ENCODE measurements around the gene SREBF1. TPM values are rescaled to one million over a fixed set of nuclear protein-coding genes. Genes with fewer than 3 reads are reported as not detected.

SREBF1 gene
- total RNA-seq, 1 experiment from 2014 or later: 104 TPM

DNA sequence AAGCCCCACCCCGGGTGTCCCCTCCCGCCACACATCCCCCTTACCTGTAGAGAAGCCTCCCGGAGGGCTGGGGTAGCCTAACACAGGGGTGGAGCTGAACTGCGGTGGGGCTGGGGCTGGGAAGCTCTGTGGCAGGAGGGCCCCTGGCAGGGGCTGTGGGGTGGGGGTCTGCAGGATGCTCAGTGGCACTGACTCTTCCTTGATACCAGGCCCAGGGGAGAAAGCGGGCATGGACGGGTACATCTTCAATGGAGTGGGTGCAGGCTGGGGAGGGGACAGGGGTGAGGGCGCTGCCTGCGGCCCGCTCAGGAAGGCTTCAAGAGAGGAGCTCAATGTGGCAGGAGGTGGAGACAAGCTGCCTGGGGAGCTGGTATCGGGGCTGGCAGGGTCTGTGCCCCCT lies 16.7 kb downstream of the SREBF1 start:
- H3K4me3 Mint-ChIP-seq (ENCODE audit: low read depth, unreplicated experiment): peak overlapping the region; percentile 43
- CTCF ChIA-PET: interaction anchor here (0.6 kb wide), 1 partner anchor 171 kb away, joined by 4 read pairs; no protein-coding TSS in a partner anchor

DNA sequence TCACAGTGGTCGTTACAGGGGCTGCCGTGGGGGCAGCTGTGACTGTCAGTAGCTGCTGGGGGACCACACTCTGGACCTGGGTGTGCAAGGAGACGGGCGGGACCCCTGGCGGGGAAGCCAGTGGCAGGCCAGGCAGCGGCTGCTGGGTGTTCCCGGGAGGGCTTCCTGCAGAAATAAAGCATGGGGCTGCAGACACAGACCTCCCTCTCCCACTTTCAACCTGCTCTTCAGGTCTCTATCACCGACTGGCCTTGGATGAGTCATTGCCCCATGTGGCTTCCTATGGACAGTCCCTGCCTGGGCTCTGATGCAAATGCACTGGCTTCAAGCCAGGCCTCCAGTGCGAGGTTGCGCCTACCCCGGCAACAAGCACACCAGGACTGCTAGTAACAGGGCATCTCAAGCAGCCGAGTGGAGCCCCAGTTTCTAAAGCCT lies 17.2 kb downstream of the SREBF1 start:
- Mint-ChIP-seq H3K4me3 (ENCODE audit: low read depth, unreplicated experiment) (peak overlapping the region; percentile 43), H3K27me3 (ENCODE audit: unreplicated experiment) (no peaks in the 10 kb centered on the region), H3K4me1 (ENCODE audit: low read depth, unreplicated experiment) (peaks cover 33% of the 10 kb centered on the region), H3K27ac (ENCODE audit: unreplicated experiment) (peak overlapping the region; percentile 80), H3K9me3 (ENCODE audit: low read depth, unreplicated experiment) (no peaks in the 10 kb centered on the region), H3K36me3 (ENCODE audit: insufficient read depth, unreplicated experiment) (peaks cover 67% of the 10 kb centered on the region)
- CTCF ChIA-PET: interaction anchor here (0.6 kb wide), 1 partner anchor 172 kb away, joined by 4 read pairs; no protein-coding TSS in a partner anchor
- TF ChIP-seq, protein P1, sequence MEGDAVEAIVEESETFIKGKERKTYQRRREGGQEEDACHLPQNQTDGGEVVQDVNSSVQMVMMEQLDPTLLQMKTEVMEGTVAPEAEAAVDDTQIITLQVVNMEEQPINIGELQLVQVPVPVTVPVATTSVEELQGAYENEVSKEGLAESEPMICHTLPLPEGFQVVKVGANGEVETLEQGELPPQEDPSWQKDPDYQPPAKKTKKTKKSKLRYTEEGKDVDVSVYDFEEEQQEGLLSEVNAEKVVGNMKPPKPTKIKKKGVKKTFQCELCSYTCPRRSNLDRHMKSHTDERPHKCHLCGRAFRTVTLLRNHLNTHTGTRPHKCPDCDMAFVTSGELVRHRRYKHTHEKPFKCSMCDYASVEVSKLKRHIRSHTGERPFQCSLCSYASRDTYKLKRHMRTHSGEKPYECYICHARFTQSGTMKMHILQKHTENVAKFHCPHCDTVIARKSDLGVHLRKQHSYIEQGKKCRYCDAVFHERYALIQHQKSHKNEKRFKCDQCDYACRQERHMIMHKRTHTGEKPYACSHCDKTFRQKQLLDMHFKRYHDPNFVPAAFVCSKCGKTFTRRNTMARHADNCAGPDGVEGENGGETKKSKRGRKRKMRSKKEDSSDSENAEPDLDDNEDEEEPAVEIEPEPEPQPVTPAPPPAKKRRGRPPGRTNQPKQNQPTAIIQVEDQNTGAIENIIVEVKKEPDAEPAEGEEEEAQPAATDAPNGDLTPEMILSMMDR (IDR thresholded peaks at IDR 0.05; ENCODE audit: unreplicated experiment): no peak
- intact Hi-C loops (cut with micrococcal nuclease; ENCODE audit: unreplicated experiment): loop anchor here (10.0 kb wide), 1 partner anchor 45 kb away; no protein-coding TSS in a partner anchor
- peak; percentile 81 for DNase-seq
- BruUV-seq (replicated peaks): TSS peak; percentile 7

More for the DNA sequence above, 16.7 kb downstream of the SREBF1 start:
- Mint-ChIP-seq H3K4me1 (ENCODE audit: low read depth, unreplicated experiment) (peaks cover 33% of the 10 kb centered on the region), H3K36me3 (ENCODE audit: insufficient read depth, unreplicated experiment) (peaks cover 65% of the 10 kb centered on the region), H3K27ac (ENCODE audit: unreplicated experiment) (peak overlapping the region; percentile 80), H3K27me3 (ENCODE audit: unreplicated experiment) (no peaks in the 10 kb centered on the region), H3K9me3 (ENCODE audit: low read depth, unreplicated experiment) (no peaks in the 10 kb centered on the region)
- intact Hi-C loops (cut with micrococcal nuclease; ENCODE audit: unreplicated experiment): no loop called here
- DNase-seq: no peak
- BruUV-seq (replicated peaks): no TSS peak
- TF ChIP-seq, protein P1 (IDR thresholded peaks at IDR 0.05; ENCODE audit: unreplicated experiment): no peak

DNA sequence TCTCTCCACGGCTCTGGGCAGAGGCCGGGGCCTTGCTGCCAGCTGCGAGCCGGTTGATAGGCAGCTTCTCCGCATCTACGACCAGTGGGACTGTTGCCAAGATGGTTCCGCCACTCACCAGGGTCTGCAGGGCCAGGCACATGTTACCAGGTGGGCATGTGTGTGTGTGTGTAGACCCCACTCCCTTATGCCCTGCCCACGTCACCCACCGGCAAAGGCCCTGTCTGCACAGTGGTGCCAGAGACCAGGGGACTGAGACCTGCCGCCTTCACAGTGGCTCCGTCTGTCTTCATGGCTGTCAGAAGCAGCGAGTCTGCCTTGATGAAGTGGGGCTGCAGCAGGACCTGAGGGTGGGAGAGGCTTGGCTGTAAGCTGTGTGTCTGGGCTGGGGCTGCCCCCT lies 17.7 kb downstream of the SREBF1 start:
- peak overlapping the region; percentile 80 for H3K27ac Mint-ChIP-seq (ENCODE audit: unreplicated experiment)
- H3K36me3 Mint-ChIP-seq (ENCODE audit: insufficient read depth, unreplicated experiment): peaks cover 66% of the 10 kb centered on the region
- CTCF ChIA-PET: no interaction called here

DNA sequence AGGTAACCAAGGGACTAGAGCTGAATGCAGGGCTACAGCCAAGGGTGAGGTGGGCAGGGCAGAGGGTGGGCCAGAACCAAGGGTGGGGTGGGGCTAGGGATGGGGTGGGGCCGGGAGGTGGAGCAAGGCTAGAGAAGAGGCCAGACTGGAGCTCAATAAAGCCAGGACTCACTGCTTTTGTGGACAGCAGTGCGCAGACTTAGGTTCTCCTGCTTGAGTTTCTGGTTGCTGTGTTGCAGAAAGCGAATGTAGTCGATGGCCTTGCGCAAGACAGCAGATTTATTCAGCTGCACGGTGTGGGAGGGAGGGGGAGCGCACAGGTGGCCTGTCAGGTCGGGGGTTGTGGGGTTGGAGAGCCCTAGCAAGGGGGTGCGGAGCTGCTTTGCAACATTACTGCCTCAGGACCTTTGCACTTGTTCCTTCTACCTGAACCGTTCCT lies 18.7 kb downstream of the SREBF1 start:
- no peak for DNase-seq
- Mint-ChIP-seq H3K9me3 (ENCODE audit: low read depth, unreplicated experiment) (no peaks in the 10 kb centered on the region), H3K4me3 (ENCODE audit: low read depth, unreplicated experiment) (no peak overlapping the region), H3K36me3 (ENCODE audit: insufficient read depth, unreplicated experiment) (peaks cover 62% of the 10 kb centered on the region), H3K4me1 (ENCODE audit: low read depth, unreplicated experiment) (peaks cover 33% of the 10 kb centered on the region), H3K27me3 (ENCODE audit: unreplicated experiment) (no peaks in the 10 kb centered on the region), H3K27ac (ENCODE audit: unreplicated experiment) (no peak overlapping the region)
- intact Hi-C loops (cut with micrococcal nuclease; ENCODE audit: unreplicated experiment): loop anchor here (10.0 kb wide), 1 partner anchor 47 kb away; no protein-coding TSS in a partner anchor
- CTCF ChIA-PET: no interaction called here
- no TSS peak for BruUV-seq (replicated peaks)
- TF ChIP-seq, protein P1 (IDR thresholded peaks at IDR 0.05; ENCODE audit: unreplicated experiment): no peak

More for the DNA sequence above, 17.7 kb downstream of the SREBF1 start:
- intact Hi-C loops (cut with micrococcal nuclease; ENCODE audit: unreplicated experiment): loop anchor here (10.0 kb wide), 1 partner anchor 46 kb away; no protein-coding TSS in a partner anchor
- peak overlapping the region; percentile 43 for H3K4me3 Mint-ChIP-seq (ENCODE audit: low read depth, unreplicated experiment)
- H3K27me3 Mint-ChIP-seq (ENCODE audit: unreplicated experiment): no peaks in the 10 kb centered on the region
- H3K4me1 Mint-ChIP-seq (ENCODE audit: low read depth, unreplicated experiment): peaks cover 33% of the 10 kb centered on the region
- no peaks in the 10 kb centered on the region for H3K9me3 Mint-ChIP-seq (ENCODE audit: low read depth, unreplicated experiment)
- TF ChIP-seq, protein P1 (IDR thresholded peaks at IDR 0.05; ENCODE audit: unreplicated experiment): no peak
- no peak for DNase-seq
- BruUV-seq (replicated peaks): no TSS peak
